CD14-positive monocyte (primary cell): ENCODE results near the gene PPP1R3G. TPM values are rescaled to one million over a fixed set of nuclear protein-coding genes. Genes with fewer than 3 reads are reported as not detected.
"Not testable (repeated sequence)": the region's sequence is repeated elsewhere in the genome, so short reads cannot be mapped to it uniquely, and the experiment has no call there.

Source experiments
- DNase-seq, 3 donors: peaks; one replicate each; pipeline ENCODE4 v3.0.0-alpha.2; 2011 to 2022
- H2AFZ ChIP-seq: 2 replicates; pipeline ENCODE4 v1.6.0; 2012; ENCODE audit warnings: mild to moderate bottlenecking, low read depth, low read length, inconsistent platforms; ENCODE audit not compliant: insufficient read depth, poor library complexity, severe bottlenecking
- H3K27ac ChIP-seq, 2 donors: 1 replicate in 1 of 2; 2 replicates in 1 of 2; pipeline ENCODE4 v1.5.1; 2012 to 2013; ENCODE audit warnings: low read length in 2 of 2, control low read depth in 1 of 2, inconsistent platforms in 1 of 2, low read depth in 1 of 2, mild to moderate bottlenecking in 1 of 2
- H3K27me3 ChIP-seq, 2 donors: one replicate each; pipeline versions ENCODE4 v1.6.0 to v1.6.1; 2011 to 2013; ENCODE audit warnings: low read length in 2 of 2; ENCODE audit not compliant: control insufficient read depth in 2 of 2, insufficient read depth in 2 of 2
- H3K36me3 ChIP-seq, 2 donors: replicated peaks in 1 of 2; 1 replicate in 1 of 2; 2 replicates in 1 of 2; pipeline versions ENCODE4 v1.5.1 to v1.6.1; 2012 to 2013; ENCODE audit warnings: low read length in 2 of 2, control low read depth in 1 of 2, inconsistent platforms in 1 of 2, mild to moderate bottlenecking in 1 of 2; ENCODE audit not compliant: insufficient read depth in 2 of 2, control insufficient read depth in 1 of 2
- H3K4me1 ChIP-seq, 2 donors: 1 replicate in 1 of 2; 2 replicates in 1 of 2; pipeline versions ENCODE4 v1.5.1 to v1.6.1; 2012 to 2013; ENCODE audit warnings: low read length in 2 of 2, control low read depth in 1 of 2, inconsistent platforms in 1 of 2, mild to moderate bottlenecking in 1 of 2, moderate library complexity in 1 of 2; ENCODE audit not compliant: insufficient read depth in 2 of 2, control insufficient read depth in 1 of 2
- H3K4me2 ChIP-seq: replicated peaks from 2 replicates; pipeline ENCODE3; 2012; ENCODE audit warnings: low read length, moderate library complexity, mild to moderate bottlenecking; ENCODE audit not compliant: poor library complexity, severe bottlenecking; ENCODE audit errors: extremely low read depth
- H3K4me3 ChIP-seq, 3 experiments: fragments of 200-600 bp in 1 of 3; sonication (generic) in 1 of 3; replicated peaks in 1 of 3; 1 replicate in 2 of 3; 2 replicates in 1 of 3; pipeline ENCODE4 v1.5.1; 2011 to 2013; ENCODE audit warnings: low read length in 3 of 3, mild to moderate bottlenecking in 3 of 3, control low read depth in 2 of 3, low read depth in 2 of 3, inconsistent platforms in 1 of 3, moderate library complexity in 1 of 3
- H3K79me2 ChIP-seq: 2 replicates; pipeline ENCODE4 v1.6.0; 2012; ENCODE audit warnings: mild to moderate bottlenecking, control low read depth, inconsistent platforms, low read length, moderate library complexity; ENCODE audit not compliant: insufficient read depth
- H3K9ac ChIP-seq: 2 replicates; pipeline ENCODE4 v1.6.0; 2017; ENCODE audit warnings: low read length, mild to moderate bottlenecking; ENCODE audit not compliant: insufficient read depth, poor library complexity, severe bottlenecking
- H3K9me3 ChIP-seq, 2 donors: replicated peaks in 1 of 2; 1 replicate in 1 of 2; 2 replicates in 1 of 2; pipeline versions ENCODE4 v1.5.1 to v1.6.1; 2012 to 2013; ENCODE audit warnings: low read length in 2 of 2, control low read depth in 1 of 2; ENCODE audit not compliant: control insufficient read depth in 1 of 2, insufficient read depth in 1 of 2
- H4K20me1 ChIP-seq: 2 replicates; pipeline ENCODE4 v1.6.0; 2012; ENCODE audit warnings: mild to moderate bottlenecking, low read length, control low read depth, moderate library complexity; ENCODE audit not compliant: insufficient read depth
- H3K27ac Mint-ChIP-seq, 7 donors: one replicate each; pipeline ENCODE4 v1.8.0; 2020; ENCODE audit warnings: mild to moderate bottlenecking in 7 of 7, mixed read lengths in 7 of 7, moderate library complexity in 6 of 7, inconsistent platforms in 2 of 7
- H3K27me3 Mint-ChIP-seq, 3 donors: one replicate each; pipeline ENCODE4 v1.8.0; 2021 to 2022; ENCODE audit warnings: low read depth in 3 of 3, mild to moderate bottlenecking in 3 of 3, mixed read lengths in 3 of 3, moderate library complexity in 3 of 3, inconsistent platforms in 1 of 3
- H3K36me3 Mint-ChIP-seq, 2 donors: one replicate each; pipeline ENCODE4 v1.8.0; 2020; ENCODE audit warnings: mixed read lengths in 2 of 2, inconsistent platforms in 1 of 2, mild to moderate bottlenecking in 1 of 2
- H3K4me1 Mint-ChIP-seq: one replicate; pipeline ENCODE4 v1.8.0; 2020; ENCODE audit warnings: mild to moderate bottlenecking, mixed read lengths
- H3K4me3 Mint-ChIP-seq, 2 donors: one replicate each; pipeline ENCODE4 v1.8.0; 2020; ENCODE audit warnings: mild to moderate bottlenecking in 2 of 2, mixed read lengths in 2 of 2, moderate library complexity in 1 of 2
- H3K9me3 Mint-ChIP-seq, 7 donors: one replicate each; pipeline ENCODE4 v1.8.0; 2020 to 2022; ENCODE audit warnings: mixed read lengths in 7 of 7, mild to moderate bottlenecking in 6 of 7, moderate library complexity in 6 of 7, inconsistent platforms in 2 of 7
- CTCF ChIP-seq: fragments of 200-600 bp; IDR thresholded peaks from one replicate; pipeline ENCODE4 v1.8.0; 2022; ENCODE audit warnings: antibody characterized with exemption, mild to moderate bottlenecking
- WGBS: methylation state at CpG from one replicate; pipeline ENCODE4 v1.1.5; 2013; ENCODE audit warnings: missing lambda C conversion rate; ENCODE audit not compliant: insufficient coverage; 5-methylcytosine and 5-hydroxymethylcytosine counted together
- intact Hi-C, 2 donors: fragments of 100-400 bp; cut with micrococcal nuclease; formaldehyde crosslinking; loops; one replicate each; pipeline versions ENCODE4 v1.15.0 to v1.15.1; 2023
- polyA plus RNA-seq, 3 donors: library from polyadenylated mRNA; depleted of rRNA in 1 of 3; unstranded in 2 of 3; stranded (reverse) in 1 of 3; fragments of 300-500 nt in 2 of 3; fragments of >200 nt in 1 of 3; fragmentation: Illumina TruSeq in 2 of 3; gene quantifications; 1 replicate in 2 of 3; 2 replicates in 1 of 3; pipeline ENCODE4 v1.2.3, GENCODE V29; 2012 to 2021

PPP1R3G gene
- polyA plus RNA-seq, 3 donors: 0.13 to 0.15 (median 0.13) TPM

- H3K79me2 ChIP-seq: no peaks in the 10 kb centered on the region
- no peak overlapping the region for H3K4me3 ChIP-seq
- H3K9me3 ChIP-seq: no peaks in the 10 kb centered on the region
- Mint-ChIP-seq H3K4me3 (no peak overlapping the region), H3K36me3 (no peaks in the 10 kb centered on the region), H3K9me3 (peaks cover 0 to 2% (median 0%) of the 10 kb centered on the region in 7 donors), H3K27ac (no peak overlapping the region), H3K4me1 (peaks cover 14% of the 10 kb centered on the region), H3K27me3 (peaks cover 0 to 5% (median 0%) of the 10 kb centered on the region in 3 donors)
- intact Hi-C loops: no loop called here
- H3K27me3 ChIP-seq: no peaks in the 10 kb centered on the region
- no peak for TF ChIP-seq CTCF
- no peaks in the 10 kb centered on the region for H3K36me3 ChIP-seq
- H3K9ac ChIP-seq: no peak overlapping the region
- no peaks in the 10 kb centered on the region for H4K20me1 ChIP-seq
- H3K4me2 ChIP-seq: no peak overlapping the region
- no peaks in the 10 kb centered on the region for H3K4me1 ChIP-seq
- H2AFZ ChIP-seq: no peak overlapping the region
- H3K27ac ChIP-seq: no peak overlapping the region
- 91% methylated on average over 6 of the region's 11 CpGs for WGBS
- no peak for DNase-seq
These were observed 25.9 kb upstream of the PPP1R3G start for GRCh38 chr6:5059036-5059896.

- H4K20me1 ChIP-seq, H3K4me2 ChIP-seq, H3K27ac ChIP-seq, H3K36me3 ChIP-seq, H3K4me3 Mint-ChIP-seq, H3K9me3 ChIP-seq, H3K9ac ChIP-seq, H3K27me3 ChIP-seq, H3K79me2 ChIP-seq, intact Hi-C loops, H2AFZ ChIP-seq, DNase-seq, H3K27me3 Mint-ChIP-seq, H3K27ac Mint-ChIP-seq, H3K4me3 ChIP-seq, H3K4me1 ChIP-seq, H3K9me3 Mint-ChIP-seq, H3K36me3 Mint-ChIP-seq: not testable (repeated sequence)
- 75% methylated on average over 2 of the region's 9 CpGs for WGBS
- peaks cover 14% of the 10 kb centered on the region for H3K4me1 Mint-ChIP-seq
These were observed 24.7 kb upstream of the PPP1R3G start for GRCh38 chr6:5060439-5060838.
